CD4-positive, alpha-beta memory T cell (primary cell): Measurements from ENCODE around the gene MOB3B. TPM values are rescaled to one million over a fixed set of nuclear protein-coding genes. Genes with fewer than 3 reads are reported as not detected.
A peak's percentile ranks its signal among the peaks of the same experiment; 100 is the strongest.

Experiments
- CTCF ChIA-PET: fragments of 350-600 bp; sonication (Branson Sonifier 250); formaldehyde crosslinking; loops from one replicate; lab custom pipeline; 2021; ENCODE audit warnings: inconsistent platforms; ENCODE audit not compliant: partially characterized antibody; lab: Charles Lee
- POLR2A ChIA-PET: fragments of 350-600 bp; sonication (Branson Sonifier 250); formaldehyde crosslinking; loops from one replicate; lab custom pipeline; 2021; ENCODE audit not compliant: partially characterized antibody; lab: Charles Lee
- DNase-seq, 5 donors: peaks; one replicate each; pipeline versions ENCODE4 v3.0.0 to v3.0.0-alpha.2; 2020 to 2022; ENCODE audit warnings: mixed read lengths in 1 of 5
- H3K27ac ChIP-seq: one replicate; pipeline ENCODE4 v1.7.0; 2013; ENCODE audit warnings: low read depth, low read length
- H3K27me3 ChIP-seq: 2 replicates; pipeline ENCODE4 v1.7.0; 2013; ENCODE audit warnings: mild to moderate bottlenecking, low read length, moderate library complexity; ENCODE audit not compliant: insufficient read depth
- H3K36me3 ChIP-seq: 2 replicates; pipeline ENCODE4 v1.7.0; 2013; ENCODE audit warnings: mild to moderate bottlenecking, low read length, moderate library complexity; ENCODE audit not compliant: insufficient read depth
- H3K4me1 ChIP-seq: 2 replicates; pipeline ENCODE4 v1.7.0; 2013; ENCODE audit warnings: mild to moderate bottlenecking, low read length, moderate library complexity; ENCODE audit not compliant: insufficient read depth
- H3K4me3 ChIP-seq, 2 donors: one replicate each; pipeline ENCODE4 v1.7.0; 2013; ENCODE audit warnings: low read length in 2 of 2, mild to moderate bottlenecking in 1 of 2
- H3K9me3 ChIP-seq, 2 donors: one replicate each; pipeline ENCODE4 v1.7.0; 2013; ENCODE audit warnings: low read length in 2 of 2, control low read depth in 1 of 2; ENCODE audit not compliant: control insufficient read depth in 1 of 2
- H3K27ac Mint-ChIP-seq, 7 donors: one replicate each; pipeline ENCODE4 v1.8.0; 2020 to 2021; ENCODE audit warnings: mixed read lengths in 7 of 7, mild to moderate bottlenecking in 6 of 7, inconsistent platforms in 3 of 7, moderate library complexity in 3 of 7
- H3K27me3 Mint-ChIP-seq, 2 donors: one replicate each; pipeline ENCODE4 v1.8.0; 2020 to 2021; ENCODE audit warnings: mixed read lengths in 2 of 2
- H3K36me3 Mint-ChIP-seq, 2 donors: one replicate each; pipeline ENCODE4 v1.8.0; 2020 to 2021; ENCODE audit warnings: mixed read lengths in 2 of 2, inconsistent platforms in 1 of 2, mild to moderate bottlenecking in 1 of 2
- H3K4me1 Mint-ChIP-seq, 4 donors: one replicate each; pipeline ENCODE4 v1.8.0; 2020 to 2021; ENCODE audit warnings: mixed read lengths in 4 of 4, mild to moderate bottlenecking in 1 of 4
- H3K4me3 Mint-ChIP-seq, 8 donors: one replicate each; pipeline ENCODE4 v1.8.0; 2020 to 2021; ENCODE audit warnings: mixed read lengths in 8 of 8, mild to moderate bottlenecking in 7 of 8, moderate library complexity in 6 of 8, inconsistent platforms in 3 of 8
- H3K9me3 Mint-ChIP-seq, 8 donors: one replicate each; pipeline ENCODE4 v1.8.0; 2020 to 2021; ENCODE audit warnings: mixed read lengths in 8 of 8, mild to moderate bottlenecking in 5 of 8, inconsistent platforms in 3 of 8, moderate library complexity in 1 of 8
- intact Hi-C: fragments of 100-400 bp; cut with micrococcal nuclease; formaldehyde crosslinking; loops from one replicate; pipeline ENCODE4 v1.15.1; 2023
- polyA plus RNA-seq, 2 donors: library from polyadenylated mRNA; unstranded; fragments of 300-500 nt; fragmentation: Illumina TruSeq; gene quantifications; one replicate each; pipeline ENCODE4 v1.2.3, GENCODE V29; 2021
- total RNA-seq, 2 experiments: library from RNA; stranded (reverse); gene quantifications; one replicate each; pipeline ENCODE4 v1.2.3, GENCODE V29; 2021

Gene MOB3B
- total and polyA plus RNA-seq, 4 experiments from 2014 or later: 0.05 to 0.64 (median 0.34) TPM

GRCh38 chr9:27333241-27334052, 196.2 kb downstream of the MOB3B start:
- DNase-seq: peak in 4 of 5 donors; percentile 47 to 59 (median 58)
- H3K36me3 ChIP-seq: no peaks in the 10 kb centered on the region
- Mint-ChIP-seq H3K36me3 (no peaks in the 10 kb centered on the region), H3K27me3 (peaks cover 2 to 5% of the 10 kb centered on the region in 2 donors), H3K9me3 (no peaks in the 10 kb centered on the region), H3K4me1 (no peaks in the 10 kb centered on the region), H3K27ac (no peak overlapping the region), H3K4me3 (no peak overlapping the region)
- H3K27me3 ChIP-seq: no peaks in the 10 kb centered on the region
- no peak overlapping the region for H3K4me3 ChIP-seq
- no peak overlapping the region for H3K27ac ChIP-seq
- POLR2A ChIA-PET: no interaction called here
- intact Hi-C loops: loop anchor here (1.0 kb wide), 2 partner anchors 196 to 215 kb away; partner anchors contain the start of gene MOB3B
- H3K9me3 ChIP-seq: no peaks in the 10 kb centered on the region
- CTCF ChIA-PET: interaction anchor here (0.9 to 2.6 kb wide), 20 partner anchors 8 to 555 kb away, joined by 3 to 55 read pairs (median 4); partner anchors contain the start of genes C9orf72, IFNK and MOB3B
- H3K4me1 ChIP-seq: no peaks in the 10 kb centered on the region

- H3K4me1 ChIP-seq: no peaks in the 10 kb centered on the region
- no peaks in the 10 kb centered on the region for H3K4me1 Mint-ChIP-seq
- no peak overlapping the region for H3K27ac Mint-ChIP-seq
- H3K27me3 ChIP-seq: no peaks in the 10 kb centered on the region
- no peaks in the 10 kb centered on the region for H3K9me3 Mint-ChIP-seq
- H3K36me3 Mint-ChIP-seq: no peaks in the 10 kb centered on the region
- no peaks in the 10 kb centered on the region for H3K36me3 ChIP-seq
- intact Hi-C loops: no loop called here
- no peaks in the 10 kb centered on the region for H3K9me3 ChIP-seq
- H3K4me3 Mint-ChIP-seq: no peak overlapping the region
- no peak overlapping the region for H3K27ac ChIP-seq
- peaks cover 2 to 7% of the 10 kb centered on the region in 2 donors for H3K27me3 Mint-ChIP-seq
- no peak for DNase-seq
- H3K4me3 ChIP-seq: no peak overlapping the region
- ChIA-PET CTCF (interaction anchor here (0.8 to 2.6 kb wide), 5 partner anchors 22 to 202 kb away, joined by 3 to 55 read pairs (median 4); partner anchors contain the start of gene MOB3B), POLR2A (no interaction called here)
These were observed 198.2 kb downstream of the MOB3B start for GRCh38 chr9:27331393-27331792.

- intact Hi-C loops: no loop called here
- H3K27me3 ChIP-seq: no peaks in the 10 kb centered on the region
- no peak overlapping the region for H3K27ac ChIP-seq
- ChIA-PET POLR2A (no interaction called here), CTCF (no interaction called here)
- no peak overlapping the region for H3K4me3 Mint-ChIP-seq
- no peak overlapping the region for H3K4me3 ChIP-seq
- peaks cover 3 to 8% of the 10 kb centered on the region in 2 donors for H3K27me3 Mint-ChIP-seq
- no peaks in the 10 kb centered on the region for H3K9me3 ChIP-seq
- no peaks in the 10 kb centered on the region for H3K4me1 Mint-ChIP-seq
- no peak for DNase-seq
- H3K27ac Mint-ChIP-seq: no peak overlapping the region
- no peaks in the 10 kb centered on the region for H3K36me3 ChIP-seq
- H3K4me1 ChIP-seq: no peaks in the 10 kb centered on the region
- H3K9me3 Mint-ChIP-seq: no peaks in the 10 kb centered on the region
- H3K36me3 Mint-ChIP-seq: no peaks in the 10 kb centered on the region
These were observed 200.3 kb downstream of the MOB3B start for GRCh38 chr9:27329291-27329690.

GRCh38 chr9:27328483-27328882, 201.1 kb downstream of the MOB3B start:
- Histone ChIP-seq H3K4me1 (no peaks in the 10 kb centered on the region), H3K36me3 (no peaks in the 10 kb centered on the region), H3K27ac (no peak overlapping the region), H3K27me3 (no peaks in the 10 kb centered on the region), H3K4me3 (no peak overlapping the region), H3K9me3 (no peaks in the 10 kb centered on the region)
- Mint-ChIP-seq H3K27ac (no peak overlapping the region), H3K4me1 (no peaks in the 10 kb centered on the region), H3K27me3 (peaks cover 3 to 8% of the 10 kb centered on the region in 2 donors), H3K4me3 (no peak overlapping the region), H3K9me3 (peaks cover 0 to 2% (median 0%) of the 10 kb centered on the region in 8 donors), H3K36me3 (no peaks in the 10 kb centered on the region)
- no peak for DNase-seq
- CTCF ChIA-PET: no interaction called here
- POLR2A ChIA-PET: no interaction called here
- intact Hi-C loops: no loop called here

GRCh38 chr9:27311184-27311583, 218.4 kb downstream of the MOB3B start:
- DNase-seq: no peak
- Mint-ChIP-seq H3K4me3 (no peak overlapping the region), H3K36me3 (no peaks in the 10 kb centered on the region), H3K4me1 (no peaks in the 10 kb centered on the region), H3K9me3 (no peaks in the 10 kb centered on the region), H3K27me3 (peaks cover 0 to 2% of the 10 kb centered on the region in 2 donors), H3K27ac (no peak overlapping the region)
- Histone ChIP-seq H3K27ac (no peak overlapping the region), H3K36me3 (no peaks in the 10 kb centered on the region), H3K27me3 (no peaks in the 10 kb centered on the region), H3K4me3 (no peak overlapping the region), H3K4me1 (no peaks in the 10 kb centered on the region), H3K9me3 (no peaks in the 10 kb centered on the region)
- ChIA-PET CTCF (no interaction called here), POLR2A (no interaction called here)
- intact Hi-C loops: no loop called here

GRCh38 chr9:27310582-27310981, 219.0 kb downstream of the MOB3B start:
- Mint-ChIP-seq H3K4me3 (no peak overlapping the region), H3K27ac (no peak overlapping the region), H3K9me3 (no peaks in the 10 kb centered on the region), H3K36me3 (no peaks in the 10 kb centered on the region), H3K4me1 (no peaks in the 10 kb centered on the region), H3K27me3 (peaks cover 0 to 2% of the 10 kb centered on the region in 2 donors)
- intact Hi-C loops: no loop called here
- no peak for DNase-seq
- POLR2A ChIA-PET: no interaction called here
- Histone ChIP-seq H3K9me3 (no peaks in the 10 kb centered on the region), H3K4me1 (no peaks in the 10 kb centered on the region), H3K27me3 (no peaks in the 10 kb centered on the region), H3K4me3 (no peak overlapping the region), H3K27ac (no peak overlapping the region), H3K36me3 (no peaks in the 10 kb centered on the region)
- CTCF ChIA-PET: interaction anchor here (2.6 kb wide), 1 partner anchor 22 kb away, joined by 9 read pairs; no protein-coding TSS in a partner anchor

GRCh38 chr9:27308691-27309390, 220.8 kb downstream of the MOB3B start:
- Mint-ChIP-seq H3K27ac (no peak overlapping the region), H3K4me1 (no peaks in the 10 kb centered on the region), H3K36me3 (no peaks in the 10 kb centered on the region), H3K9me3 (no peaks in the 10 kb centered on the region), H3K27me3 (peaks cover 0 to under 1% of the 10 kb centered on the region in 2 donors), H3K4me3 (no peak overlapping the region)
- Histone ChIP-seq H3K27ac (no peak overlapping the region), H3K27me3 (no peaks in the 10 kb centered on the region), H3K36me3 (no peaks in the 10 kb centered on the region), H3K4me3 (no peak overlapping the region), H3K4me1 (no peaks in the 10 kb centered on the region), H3K9me3 (no peaks in the 10 kb centered on the region)
- ChIA-PET CTCF (interaction anchor here (2.6 kb wide), 1 partner anchor 24 kb away, joined by 9 read pairs; no protein-coding TSS in a partner anchor), POLR2A (no interaction called here)
- DNase-seq: no peak
- intact Hi-C loops: no loop called here
